Skeletal muscle tissue (tissue), 4 donors: ENCODE results near the gene IMPG1. TPM values are rescaled to one million over a fixed set of nuclear protein-coding genes. Genes with fewer than 3 reads are reported as not detected.
A peak's percentile ranks its signal among the peaks of the same experiment; 100 is the strongest.

Experiments used
- H3K27ac ChIP-seq: one replicate; pipeline ENCODE4 v1.7.0; 2013; ENCODE audit warnings: mild to moderate bottlenecking, low read depth, low read length, inconsistent platforms
- H3K27me3 ChIP-seq, 3 donors: one replicate each; pipeline ENCODE4 v1.7.0; 2013; ENCODE audit warnings: low read length in 3 of 3; ENCODE audit not compliant: control insufficient read depth in 3 of 3, insufficient read depth in 3 of 3
- H3K36me3 ChIP-seq, 3 donors: one replicate each; pipeline ENCODE4 v1.7.0; 2013; ENCODE audit warnings: low read length in 3 of 3; ENCODE audit not compliant: control insufficient read depth in 3 of 3, insufficient read depth in 3 of 3
- H3K4me1 ChIP-seq, 3 donors: one replicate each; pipeline ENCODE4 v1.7.0; 2013; ENCODE audit warnings: low read length in 3 of 3, mild to moderate bottlenecking in 3 of 3; ENCODE audit not compliant: control insufficient read depth in 3 of 3, insufficient read depth in 3 of 3
- H3K4me3 ChIP-seq, 3 donors: one replicate each; pipeline ENCODE4 v1.7.0; 2013; ENCODE audit warnings: low read length in 3 of 3
- H3K9ac ChIP-seq, 3 donors: one replicate each; pipeline ENCODE4 v1.7.0; 2013; ENCODE audit warnings: low read length in 3 of 3, mild to moderate bottlenecking in 3 of 3, moderate library complexity in 2 of 3, low read depth in 1 of 3
- H3K9me3 ChIP-seq, 3 donors: one replicate each; pipeline ENCODE4 v1.7.0; 2013; ENCODE audit warnings: low read length in 3 of 3; ENCODE audit not compliant: control insufficient read depth in 3 of 3
- total RNA-seq: library from RNA; depleted of rRNA; stranded (reverse); fragments of >200 nt; gene quantifications from one replicate; pipeline ENCODE4 v1.2.3, GENCODE V29; 2014
- donor health status: Osteomylitis.

IMPG1 gene
- total RNA-seq, 1 donor from 2014 or later: 0.52 TPM

- H3K9ac ChIP-seq: peak overlapping the region; percentile 35 to 69 (median 61)
- H3K4me1 ChIP-seq: peaks cover 4 to 9% (median 8%) of the 10 kb centered on the region in 3 donors
- H3K27me3 ChIP-seq: peaks cover 0 to 3% (median 2%) of the 10 kb centered on the region in 3 donors
- peak overlapping the region; percentile 55 to 75 (median 73) for H3K4me3 ChIP-seq
- no peaks in the 10 kb centered on the region for H3K9me3 ChIP-seq
- H3K36me3 ChIP-seq: no peaks in the 10 kb centered on the region
- no peak overlapping the region for H3K27ac ChIP-seq
Observed at GRCh38 chr6:75935473-75935793, 137.0 kb downstream of the IMPG1 start.

- Histone ChIP-seq H3K36me3 (no peaks in the 10 kb centered on the region), H3K9me3 (no peaks in the 10 kb centered on the region), H3K4me3 (peak overlapping the region; percentile 55 to 75 (median 73)), H3K27me3 (peaks cover 0 to 3% (median 2%) of the 10 kb centered on the region in 3 donors), H3K27ac (no peak overlapping the region), H3K4me1 (peaks cover 4 to 9% (median 8%) of the 10 kb centered on the region in 3 donors), H3K9ac (peak overlapping the region; percentile 35 to 69 (median 61))
Observed at GRCh38 chr6:75934643-75935472, 137.6 kb downstream of the IMPG1 start.

- H3K27ac ChIP-seq: no peak overlapping the region
- no peak overlapping the region for H3K4me3 ChIP-seq
- no peaks in the 10 kb centered on the region for H3K9me3 ChIP-seq
- H3K27me3 ChIP-seq: peaks cover 0 to 3% (median 2%) of the 10 kb centered on the region in 3 donors
- H3K4me1 ChIP-seq: peaks cover 4 to 9% (median 8%) of the 10 kb centered on the region in 3 donors
- no peak overlapping the region for H3K9ac ChIP-seq
- no peaks in the 10 kb centered on the region for H3K36me3 ChIP-seq
Observed at GRCh38 chr6:75933387-75933975, 139.0 kb downstream of the IMPG1 start.

- peaks cover 4 to 9% (median 8%) of the 10 kb centered on the region in 3 donors for H3K4me1 ChIP-seq
- no peak overlapping the region for H3K4me3 ChIP-seq
- H3K27ac ChIP-seq: no peak overlapping the region
- H3K36me3 ChIP-seq: no peaks in the 10 kb centered on the region
- H3K9me3 ChIP-seq: no peaks in the 10 kb centered on the region
- H3K9ac ChIP-seq: no peak overlapping the region
- peaks cover 0 to 3% (median 2%) of the 10 kb centered on the region in 3 donors for H3K27me3 ChIP-seq
Observed at GRCh38 chr6:75932067-75932466, 140.4 kb downstream of the IMPG1 start.

- no peak overlapping the region for H3K27ac ChIP-seq
- H3K36me3 ChIP-seq: no peaks in the 10 kb centered on the region
- H3K9ac ChIP-seq: no peak overlapping the region
- no peak overlapping the region for H3K4me3 ChIP-seq
- peaks cover 4 to 9% (median 8%) of the 10 kb centered on the region in 3 donors for H3K4me1 ChIP-seq
- no peaks in the 10 kb centered on the region for H3K27me3 ChIP-seq
- H3K9me3 ChIP-seq: no peaks in the 10 kb centered on the region
Observed at GRCh38 chr6:75931011-75931680, 141.3 kb downstream of the IMPG1 start.

- Histone ChIP-seq H3K36me3 (no peaks in the 10 kb centered on the region), H3K4me3 (no peak overlapping the region)
Observed at GRCh38 chr6:75926293-75927168, 145.9 kb downstream of the IMPG1 start.

GRCh38 chr6:75922226-75922625 lies 150.2 kb downstream of the IMPG1 start:
- Histone ChIP-seq H3K9ac (no peak overlapping the region), H3K27me3 (no peaks in the 10 kb centered on the region), H3K4me1 (no peaks in the 10 kb centered on the region), H3K36me3 (peaks cover 0 to 5% (median 2%) of the 10 kb centered on the region in 3 donors), H3K9me3 (no peaks in the 10 kb centered on the region), H3K4me3 (no peak overlapping the region), H3K27ac (no peak overlapping the region)

More at GRCh38 chr6:75926293-75927168, 145.9 kb downstream of the IMPG1 start:
- no peaks in the 10 kb centered on the region for H3K9me3 ChIP-seq
- H3K9ac ChIP-seq: no peak overlapping the region
- H3K4me1 ChIP-seq: no peaks in the 10 kb centered on the region
- H3K27me3 ChIP-seq: no peaks in the 10 kb centered on the region
- H3K27ac ChIP-seq: no peak overlapping the region

- H3K36me3 ChIP-seq: peaks cover 0 to 12% (median 2%) of the 10 kb centered on the region in 3 donors
- no peak overlapping the region for H3K4me3 ChIP-seq
- no peaks in the 10 kb centered on the region for H3K9me3 ChIP-seq
- H3K27me3 ChIP-seq: no peaks in the 10 kb centered on the region
- H3K4me1 ChIP-seq: no peaks in the 10 kb centered on the region
- H3K27ac ChIP-seq: no peak overlapping the region
- H3K9ac ChIP-seq: no peak overlapping the region
Observed at GRCh38 chr6:75913040-75913439, 159.4 kb downstream of the IMPG1 start.

GRCh38 chr6:75907444-75907843 lies 165.0 kb downstream of the IMPG1 start:
- Histone ChIP-seq H3K27me3 (no peaks in the 10 kb centered on the region), H3K4me1 (no peaks in the 10 kb centered on the region), H3K9ac (no peak overlapping the region), H3K27ac (no peak overlapping the region), H3K36me3 (no peaks in the 10 kb centered on the region), H3K9me3 (no peaks in the 10 kb centered on the region), H3K4me3 (no peak overlapping the region)
